Urinary bladder (tissue), 4 donors: ENCODE measurements around the gene GLRA1. TPM values are rescaled to one million over a fixed set of nuclear protein-coding genes. Genes with fewer than 3 reads are reported as not detected.
"Not testable (repeated sequence)": the region's sequence is repeated elsewhere in the genome, so short reads cannot be mapped to it uniquely, and the experiment has no call there.

Experiments
- DNase-seq: peaks from one replicate; pipeline ENCODE4 v3.0.0-alpha.2; 2015; ENCODE audit errors: extremely low spot score
- H3K27ac ChIP-seq: one replicate; pipeline ENCODE4 v1.5.1; 2013; ENCODE audit warnings: low read depth, mild to moderate bottlenecking, moderate library complexity
- H3K36me3 ChIP-seq: one replicate; pipeline ENCODE4 v1.6.1; 2013; ENCODE audit warnings: mild to moderate bottlenecking, moderate library complexity; ENCODE audit not compliant: insufficient read depth
- H3K4me1 ChIP-seq: one replicate; pipeline ENCODE4 v1.6.1; 2013; ENCODE audit warnings: mild to moderate bottlenecking, moderate library complexity; ENCODE audit not compliant: insufficient read depth
- H3K4me3 ChIP-seq: one replicate; pipeline ENCODE4 v1.5.1; 2013; ENCODE audit warnings: low read depth, low read length
- WGBS: extraction: QIAGEN DNeasy Blood & Tissue Kit; methylation state at CpG from one replicate; pipeline ENCODE4 v1.1.7; 2013; 5-methylcytosine and 5-hydroxymethylcytosine counted together
- polyA plus RNA-seq: library from polyadenylated mRNA; stranded (reverse); fragments of 200-250 nt; gene quantifications from one replicate; pipeline ENCODE4 v1.2.3, GENCODE V29; 2013
- total RNA-seq: library from RNA; depleted of rRNA; stranded (reverse); fragments of >200 nt; gene quantifications from one replicate; pipeline ENCODE4 v1.2.3, GENCODE V29; 2014
- donor health status: healthy with polysubstance abuse.
- donor health status: healthy.

GLRA1 gene
- total and polyA plus RNA-seq, 2 donors = not detected

- Histone ChIP-seq H3K4me3 (no peak overlapping the region), H3K36me3 (no peaks in the 10 kb centered on the region), H3K4me1 (no peaks in the 10 kb centered on the region), H3K27ac (no peak overlapping the region)
- DNase-seq = no peak
- 80% methylated on average over 2 of the region's 2 CpGs for WGBS
These were observed 61.7 kb downstream of the GLRA1 start for GRCh38 chr5:151862811-151863472.

GRCh38 chr5:151860867-151861266 is 63.8 kb downstream of the GLRA1 start:
- H3K36me3 ChIP-seq, H3K4me3 ChIP-seq, H3K27ac ChIP-seq, DNase-seq, H3K4me1 ChIP-seq: not testable (repeated sequence)
- 93% methylated on average over 3 of the region's 4 CpGs for WGBS

- WGBS = 89% methylated on average over 5 of the region's 5 CpGs
- no peak for DNase-seq
These were observed 67.8 kb downstream of the GLRA1 start for GRCh38 chr5:151856861-151857260.

GRCh38 chr5:151855701-151856100 is 69.0 kb downstream of the GLRA1 start:
- Histone ChIP-seq H3K4me1 (no peaks in the 10 kb centered on the region), H3K27ac (no peak overlapping the region), H3K36me3 (no peaks in the 10 kb centered on the region), H3K4me3 (no peak overlapping the region)
- no peak for DNase-seq
- 89% methylated on average over 4 of the region's 4 CpGs for WGBS

More at GRCh38 chr5:151856861-151857260, 67.8 kb downstream of the GLRA1 start:
- no peak overlapping the region for H3K4me3 ChIP-seq
- no peaks in the 10 kb centered on the region for H3K4me1 ChIP-seq
- no peaks in the 10 kb centered on the region for H3K36me3 ChIP-seq
- no peak overlapping the region for H3K27ac ChIP-seq

GRCh38 chr5:151847871-151848270 is 76.8 kb downstream of the GLRA1 start:
- H3K27ac ChIP-seq = no peak overlapping the region
- no peak for DNase-seq
- no peaks in the 10 kb centered on the region for H3K4me1 ChIP-seq
- WGBS = 30% methylated on average over 1 of the region's 1 CpG
- no peaks in the 10 kb centered on the region for H3K36me3 ChIP-seq
- no peak overlapping the region for H3K4me3 ChIP-seq

GRCh38 chr5:151846765-151847164 is 77.9 kb downstream of the GLRA1 start:
- Histone ChIP-seq H3K36me3 (no peaks in the 10 kb centered on the region), H3K4me3 (no peak overlapping the region), H3K4me1 (no peaks in the 10 kb centered on the region), H3K27ac (no peak overlapping the region)
- no peak for DNase-seq

- H3K27ac ChIP-seq, H3K4me3 ChIP-seq, H3K36me3 ChIP-seq, H3K4me1 ChIP-seq, DNase-seq: not testable (repeated sequence)
- 99% methylated on average over 4 of the region's 4 CpGs for WGBS
These were observed 91.8 kb downstream of the GLRA1 start for GRCh38 chr5:151832843-151833242.

GRCh38 chr5:151829370-151829769 is 95.3 kb downstream of the GLRA1 start:
- Histone ChIP-seq H3K4me3 (no peak overlapping the region), H3K27ac (no peak overlapping the region), H3K4me1 (no peaks in the 10 kb centered on the region), H3K36me3 (no peaks in the 10 kb centered on the region)
- DNase-seq = no peak
- 94% methylated on average over 1 of the region's 1 CpG for WGBS

- no peaks in the 10 kb centered on the region for H3K4me1 ChIP-seq
- 20% methylated on average over 1 of the region's 1 CpG for WGBS
- no peak overlapping the region for H3K4me3 ChIP-seq
- H3K36me3 ChIP-seq = no peaks in the 10 kb centered on the region
- DNase-seq = peak; percentile 28
- H3K27ac ChIP-seq = no peak overlapping the region
These were observed 99.2 kb downstream of the GLRA1 start for GRCh38 chr5:151825445-151825844.

GRCh38 chr5:151822141-151822540 is 102.5 kb downstream of the GLRA1 start:
- no peak for DNase-seq
- no peaks in the 10 kb centered on the region for H3K4me1 ChIP-seq
- no peak overlapping the region for H3K27ac ChIP-seq
- no peak overlapping the region for H3K4me3 ChIP-seq
- no peaks in the 10 kb centered on the region for H3K36me3 ChIP-seq
- 96% methylated on average over 4 of the region's 4 CpGs for WGBS

GRCh38 chr5:151820903-151821302 is 103.7 kb downstream of the GLRA1 start:
- 88% methylated on average over 1 of the region's 1 CpG for WGBS
- DNase-seq = no peak
- Histone ChIP-seq H3K36me3 (no peaks in the 10 kb centered on the region), H3K4me1 (no peaks in the 10 kb centered on the region), H3K4me3 (no peak overlapping the region), H3K27ac (no peak overlapping the region)

GRCh38 chr5:151820271-151820670 is 104.4 kb downstream of the GLRA1 start:
- H3K4me3 ChIP-seq = no peak overlapping the region
- no peak overlapping the region for H3K27ac ChIP-seq
- no peak for DNase-seq
- WGBS = 88% methylated on average over 3 of the region's 3 CpGs
- no peaks in the 10 kb centered on the region for H3K36me3 ChIP-seq
- no peaks in the 10 kb centered on the region for H3K4me1 ChIP-seq

GRCh38 chr5:151819830-151820229 is 104.8 kb downstream of the GLRA1 start:
- H3K4me3 ChIP-seq = no peak overlapping the region
- no peaks in the 10 kb centered on the region for H3K36me3 ChIP-seq
- no peak for DNase-seq
- H3K4me1 ChIP-seq = no peaks in the 10 kb centered on the region
- H3K27ac ChIP-seq = no peak overlapping the region

- no peaks in the 10 kb centered on the region for H3K36me3 ChIP-seq
- 76% methylated on average over 1 of the region's 1 CpG for WGBS
- no peak overlapping the region for H3K27ac ChIP-seq
- no peak overlapping the region for H3K4me3 ChIP-seq
- DNase-seq = no peak
- no peaks in the 10 kb centered on the region for H3K4me1 ChIP-seq
These were observed 109.6 kb downstream of the GLRA1 start for GRCh38 chr5:151815051-151815450.
